OCI-LY3 (cell line): ENCODE results near the gene TRAPPC14.

Source experiments
- EZH2phosphoT487 ChIP-seq: fragments of 200-600 bp; shearing (Covaris generic); IDR thresholded peaks from 2 replicates; pipeline ENCODE4 v1.6.1; 2018; ENCODE audit warnings: antibody characterized with exemption, mixed run types, low read depth
- TF ChIP-seq, protein P1 (sequence below): fragments of 200-600, 300-600 bp; sonication (generic); IDR thresholded peaks from 2 replicates; pipeline ENCODE4 v1.5.1; 2014; ENCODE audit warnings: antibody characterized with exemption, low read length, low read depth

DNA sequence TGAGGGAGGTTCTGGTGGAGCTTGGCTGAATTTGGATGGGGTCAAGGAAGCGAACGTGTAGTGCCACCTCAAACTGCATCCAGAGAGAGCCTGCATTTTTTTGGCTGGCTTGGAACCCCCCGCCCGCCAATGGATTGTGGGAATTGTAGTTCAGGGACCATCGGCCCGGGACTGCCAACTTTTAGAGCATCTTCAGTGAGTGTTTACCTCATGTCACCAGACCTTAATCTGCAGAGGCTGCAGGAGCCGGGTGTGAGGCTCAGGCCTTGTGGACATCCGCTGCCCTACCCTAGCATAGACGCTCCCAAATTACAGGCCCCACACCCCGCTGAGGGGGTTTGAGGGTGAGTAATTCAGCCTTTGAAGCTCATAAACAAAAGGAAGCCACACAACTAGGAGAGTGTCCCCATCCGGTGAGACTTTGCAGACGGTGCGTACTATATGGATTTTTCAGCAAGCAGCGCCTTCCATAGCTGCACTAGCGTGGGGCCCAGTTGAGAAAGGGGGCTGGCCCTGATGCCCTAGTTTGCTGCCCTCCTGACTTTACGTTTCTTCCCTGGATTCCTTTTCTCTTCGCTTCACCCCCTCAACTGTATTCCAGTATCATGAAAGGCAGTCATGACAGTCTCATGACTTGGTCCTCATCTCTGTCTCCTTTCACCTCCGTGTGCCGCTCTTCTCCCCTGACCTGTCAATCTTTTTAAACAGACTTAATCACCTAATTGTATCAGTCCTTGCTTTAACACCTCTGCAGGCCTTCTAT, 38.4 kb downstream of the TRAPPC14 start:
- TF ChIP-seq, protein P1, sequence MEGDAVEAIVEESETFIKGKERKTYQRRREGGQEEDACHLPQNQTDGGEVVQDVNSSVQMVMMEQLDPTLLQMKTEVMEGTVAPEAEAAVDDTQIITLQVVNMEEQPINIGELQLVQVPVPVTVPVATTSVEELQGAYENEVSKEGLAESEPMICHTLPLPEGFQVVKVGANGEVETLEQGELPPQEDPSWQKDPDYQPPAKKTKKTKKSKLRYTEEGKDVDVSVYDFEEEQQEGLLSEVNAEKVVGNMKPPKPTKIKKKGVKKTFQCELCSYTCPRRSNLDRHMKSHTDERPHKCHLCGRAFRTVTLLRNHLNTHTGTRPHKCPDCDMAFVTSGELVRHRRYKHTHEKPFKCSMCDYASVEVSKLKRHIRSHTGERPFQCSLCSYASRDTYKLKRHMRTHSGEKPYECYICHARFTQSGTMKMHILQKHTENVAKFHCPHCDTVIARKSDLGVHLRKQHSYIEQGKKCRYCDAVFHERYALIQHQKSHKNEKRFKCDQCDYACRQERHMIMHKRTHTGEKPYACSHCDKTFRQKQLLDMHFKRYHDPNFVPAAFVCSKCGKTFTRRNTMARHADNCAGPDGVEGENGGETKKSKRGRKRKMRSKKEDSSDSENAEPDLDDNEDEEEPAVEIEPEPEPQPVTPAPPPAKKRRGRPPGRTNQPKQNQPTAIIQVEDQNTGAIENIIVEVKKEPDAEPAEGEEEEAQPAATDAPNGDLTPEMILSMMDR: no peak
- TF ChIP-seq EZH2phosphoT487: no peak
